ENCODE measurements around the gene PRF1.

The PRF1 gene

GRCh38 chr10:70550459-70550858 lies 52.1 kb downstream of the PRF1 start:
- WGBS, 2 experiments = 89 to 91% methylated on average over 5 to 6 of the region's 6 CpGs
- H3K4me1 ChIP-seq (ENCODE audit: control insufficient read depth, insufficient read depth, low read length) = no peaks in the 10 kb centered on the region
- no peak overlapping the region for H3K27ac ChIP-seq (ENCODE audit: insufficient read depth, low read depth, low read length, poor library complexity, severe bottlenecking)
- H3K9me3 ChIP-seq (ENCODE audit: control insufficient read depth, low read length) = no peaks in the 10 kb centered on the region
- no peak overlapping the region for H3K4me3 ChIP-seq (ENCODE audit: insufficient read depth, low read depth, low read length)
- H3K27me3 ChIP-seq (ENCODE audit: control insufficient read depth, insufficient read depth, low read length, poor library complexity, severe bottlenecking) = no peaks in the 10 kb centered on the region
- no peaks in the 10 kb centered on the region for H3K36me3 ChIP-seq (ENCODE audit: control insufficient read depth, insufficient read depth, low read length)

DNA sequence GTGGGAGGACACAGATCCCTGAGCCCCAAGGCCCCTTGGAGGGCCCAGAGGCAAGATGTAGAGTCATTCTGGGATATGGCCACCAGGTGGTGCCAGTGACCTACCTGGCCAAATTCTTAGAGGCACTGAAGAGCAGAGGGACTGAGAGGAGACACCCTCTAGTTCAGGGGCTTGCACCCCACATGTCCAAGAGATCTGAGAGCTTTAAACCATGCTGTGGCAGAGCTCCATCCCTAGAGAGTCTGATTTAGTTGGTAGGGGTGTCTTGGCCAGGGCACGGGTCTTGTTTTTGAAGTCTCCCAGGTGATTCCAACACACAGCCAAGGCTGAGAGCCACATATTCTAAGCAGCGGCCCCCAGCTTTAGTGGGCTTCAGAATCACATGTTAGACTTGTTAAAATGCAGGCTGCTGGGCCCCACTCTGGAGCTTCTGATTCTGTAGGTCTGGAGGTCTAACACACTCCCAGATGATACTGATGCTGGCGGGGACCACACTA lies 52.5 kb downstream of the PRF1 start:
- no peak overlapping the region for H3K27ac ChIP-seq (ENCODE audit: insufficient read depth, low read depth, low read length, poor library complexity, severe bottlenecking)
- no peaks in the 10 kb centered on the region for H3K36me3 ChIP-seq (ENCODE audit: control insufficient read depth, insufficient read depth, low read length)
- H3K4me3 ChIP-seq (ENCODE audit: insufficient read depth, low read depth, low read length) = no peak overlapping the region
- no peaks in the 10 kb centered on the region for H3K9me3 ChIP-seq (ENCODE audit: control insufficient read depth, low read length)
- WGBS, 2 experiments = 90 to 97% methylated on average over 3 of the region's 3 CpGs
- H3K4me1 ChIP-seq (ENCODE audit: control insufficient read depth, insufficient read depth, low read length) = no peaks in the 10 kb centered on the region
- H3K27me3 ChIP-seq (ENCODE audit: control insufficient read depth, insufficient read depth, low read length, poor library complexity, severe bottlenecking) = no peaks in the 10 kb centered on the region

DNA sequence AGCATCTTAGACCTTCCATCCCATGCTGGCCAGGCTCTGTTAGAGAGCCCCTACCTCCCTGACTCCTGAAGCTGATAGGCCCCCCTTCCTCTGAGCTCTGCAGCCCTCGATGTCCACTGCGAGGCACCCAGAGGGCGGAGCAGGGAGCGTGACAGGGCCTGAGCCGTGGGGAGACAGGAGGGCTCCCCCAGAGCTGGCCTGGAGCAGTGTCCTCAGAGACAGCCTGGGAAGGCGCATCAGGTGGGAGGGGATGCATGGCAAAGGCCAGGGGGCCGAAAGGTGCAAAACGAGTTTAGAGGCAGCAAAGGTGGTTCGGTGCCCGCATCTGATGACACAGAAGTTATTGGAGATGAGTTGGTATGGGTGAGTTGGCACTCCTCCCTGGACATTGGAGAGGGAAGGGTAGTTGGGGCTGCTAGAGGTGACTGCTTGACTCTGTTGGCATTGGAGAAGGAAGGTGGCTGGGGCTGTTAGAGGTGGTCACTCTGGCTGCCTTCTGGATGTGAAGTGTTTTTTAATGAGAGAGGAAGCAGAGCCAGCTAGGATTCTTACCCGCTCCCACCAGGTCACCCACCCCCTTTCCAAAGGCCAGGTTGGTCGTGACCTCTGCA lies 53.1 kb downstream of the PRF1 start:
- Histone ChIP-seq H3K27ac (ENCODE audit: insufficient read depth, low read depth, low read length, poor library complexity, severe bottlenecking) (no peak overlapping the region), H3K9me3 (ENCODE audit: control insufficient read depth, low read length) (no peaks in the 10 kb centered on the region), H3K36me3 (ENCODE audit: control insufficient read depth, insufficient read depth, low read length) (no peaks in the 10 kb centered on the region), H3K4me1 (ENCODE audit: control insufficient read depth, insufficient read depth, low read length) (no peaks in the 10 kb centered on the region), H3K4me3 (ENCODE audit: insufficient read depth, low read depth, low read length) (no peak overlapping the region), H3K27me3 (ENCODE audit: control insufficient read depth, insufficient read depth, low read length, poor library complexity, severe bottlenecking) (no peaks in the 10 kb centered on the region)
- 84 to 86% methylated on average over 12 of the region's 12 CpGs for WGBS, 2 experiments

All from ectodermal cell (in vitro differentiated cells).